ENCODE measurements around the gene GART.

Gene GART

DNA sequence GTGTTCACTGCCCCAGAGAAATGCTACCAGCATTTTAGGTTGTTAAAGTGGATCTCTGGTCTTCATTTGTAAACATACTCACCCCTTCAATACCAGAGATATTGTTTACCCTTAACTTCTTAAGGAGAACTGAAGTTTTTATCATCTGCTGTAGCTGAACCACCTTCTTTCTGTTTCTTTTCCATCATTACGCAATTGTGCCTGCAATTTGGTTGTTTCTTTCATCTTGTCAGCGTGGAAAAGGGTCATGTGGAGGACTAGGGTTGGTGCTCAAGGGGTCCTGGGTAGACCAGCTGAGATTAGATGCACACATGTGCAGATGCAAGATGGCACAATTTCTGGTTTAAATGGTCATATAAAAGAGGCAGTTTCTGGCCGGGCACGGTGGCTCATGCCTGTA lies 23.0 kb downstream of the GART start:
- Histone ChIP-seq H3K9me3 (ENCODE audit: insufficient read depth, low read depth, low read length) (no peaks in the 10 kb centered on the region), H3K4me2 (ENCODE audit: low read depth, low read length, poor library complexity, severe bottlenecking) (no peak overlapping the region), H3K36me3 (ENCODE audit: insufficient read depth, low read length) (peaks cover 14% of the 10 kb centered on the region; the same call in 1 of the 2 replicates), H3K4me1 (ENCODE audit: insufficient read depth, low read length, poor library complexity, severe bottlenecking) (no peaks in the 10 kb centered on the region), H3K4me3 (ENCODE audit: low read length, poor library complexity, severe bottlenecking) (no peak overlapping the region), H2AFZ (ENCODE audit: low read length) (no peak overlapping the region), H3K27me3 (ENCODE audit: insufficient read depth, low read length, poor library complexity, severe bottlenecking) (no peaks in the 10 kb centered on the region), H4K20me1 (ENCODE audit: insufficient read depth, low read length, poor library complexity, severe bottlenecking) (no peaks in the 10 kb centered on the region), H3K9ac (ENCODE audit: low read depth, low read length, poor library complexity, severe bottlenecking) (no peak overlapping the region), H3K9me2 (replicated peaks; ENCODE audit: low read depth, low read length) (no peaks in the 10 kb centered on the region), H3K79me2 (ENCODE audit: insufficient read depth, low read length) (no peaks in the 10 kb centered on the region), H3F3A (ENCODE audit: low read depth) (no peaks in the 10 kb centered on the region)
- TF ChIP-seq, protein P1, sequence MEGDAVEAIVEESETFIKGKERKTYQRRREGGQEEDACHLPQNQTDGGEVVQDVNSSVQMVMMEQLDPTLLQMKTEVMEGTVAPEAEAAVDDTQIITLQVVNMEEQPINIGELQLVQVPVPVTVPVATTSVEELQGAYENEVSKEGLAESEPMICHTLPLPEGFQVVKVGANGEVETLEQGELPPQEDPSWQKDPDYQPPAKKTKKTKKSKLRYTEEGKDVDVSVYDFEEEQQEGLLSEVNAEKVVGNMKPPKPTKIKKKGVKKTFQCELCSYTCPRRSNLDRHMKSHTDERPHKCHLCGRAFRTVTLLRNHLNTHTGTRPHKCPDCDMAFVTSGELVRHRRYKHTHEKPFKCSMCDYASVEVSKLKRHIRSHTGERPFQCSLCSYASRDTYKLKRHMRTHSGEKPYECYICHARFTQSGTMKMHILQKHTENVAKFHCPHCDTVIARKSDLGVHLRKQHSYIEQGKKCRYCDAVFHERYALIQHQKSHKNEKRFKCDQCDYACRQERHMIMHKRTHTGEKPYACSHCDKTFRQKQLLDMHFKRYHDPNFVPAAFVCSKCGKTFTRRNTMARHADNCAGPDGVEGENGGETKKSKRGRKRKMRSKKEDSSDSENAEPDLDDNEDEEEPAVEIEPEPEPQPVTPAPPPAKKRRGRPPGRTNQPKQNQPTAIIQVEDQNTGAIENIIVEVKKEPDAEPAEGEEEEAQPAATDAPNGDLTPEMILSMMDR (conservative IDR thresholded peaks at IDR 0.05; ENCODE audit: low read length): no peak
- no peak for TF ChIP-seq EZH2phosphoT487 (IDR thresholded peaks at IDR 0.05; ENCODE audit: borderline replicate concordance)

- Histone ChIP-seq H3K4me1 (ENCODE audit: insufficient read depth, low read length, poor library complexity, severe bottlenecking) (no peaks in the 10 kb centered on the region), H3K4me2 (ENCODE audit: low read depth, low read length, poor library complexity, severe bottlenecking) (no peak overlapping the region), H3K27me3 (ENCODE audit: insufficient read depth, low read length, poor library complexity, severe bottlenecking) (no peaks in the 10 kb centered on the region), H3K36me3 (ENCODE audit: insufficient read depth, low read length) (peaks cover 27% of the 10 kb centered on the region; the same call in 1 of the 2 replicates), H3F3A (ENCODE audit: low read depth) (no peaks in the 10 kb centered on the region), H3K9ac (ENCODE audit: low read depth, low read length, poor library complexity, severe bottlenecking) (no peak overlapping the region), H3K4me3 (ENCODE audit: low read length, poor library complexity, severe bottlenecking) (no peak overlapping the region), H2AFZ (ENCODE audit: low read length) (no peak overlapping the region), H3K9me3 (ENCODE audit: insufficient read depth, low read depth, low read length) (no peaks in the 10 kb centered on the region), H3K79me2 (ENCODE audit: insufficient read depth, low read length) (no peaks in the 10 kb centered on the region), H3K9me2 (replicated peaks; ENCODE audit: low read depth, low read length) (no peaks in the 10 kb centered on the region), H4K20me1 (ENCODE audit: insufficient read depth, low read length, poor library complexity, severe bottlenecking) (no peaks in the 10 kb centered on the region)
- TF ChIP-seq EZH2phosphoT487 (IDR thresholded peaks at IDR 0.05; ENCODE audit: borderline replicate concordance): no peak
- TF ChIP-seq, protein P1 (conservative IDR thresholded peaks at IDR 0.05; ENCODE audit: low read length): no peak
Measured at GRCh38 chr21:33514229-33514628, 27.7 kb downstream of the GART start.

DNA sequence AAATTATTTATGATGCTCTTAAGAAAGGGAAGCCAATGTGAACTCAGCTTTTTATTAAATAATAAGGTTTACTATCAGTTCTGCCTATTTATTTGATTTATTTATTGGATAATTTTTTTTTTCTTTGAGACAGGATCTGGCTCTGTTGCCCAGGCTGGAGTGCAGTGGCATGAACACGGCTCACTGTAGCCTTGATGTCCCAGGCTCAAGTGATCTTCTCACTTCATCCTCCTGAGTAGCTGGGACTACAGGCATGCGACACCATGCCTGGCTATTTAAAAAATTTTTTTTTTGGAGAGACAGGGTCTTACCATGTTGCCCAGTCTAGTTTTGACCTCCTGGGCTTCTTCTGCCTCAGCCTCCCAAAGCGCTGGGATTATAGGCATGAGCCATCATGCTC lies 29.4 kb downstream of the GART start:
- H4K20me1 ChIP-seq (ENCODE audit: insufficient read depth, low read length, poor library complexity, severe bottlenecking): no peaks in the 10 kb centered on the region
- no peak overlapping the region for H2AFZ ChIP-seq (ENCODE audit: low read length)
- H3K36me3 ChIP-seq (ENCODE audit: insufficient read depth, low read length): peaks cover 30% of the 10 kb centered on the region; the same call in 1 of the 2 replicates
- H3K79me2 ChIP-seq (ENCODE audit: insufficient read depth, low read length): no peaks in the 10 kb centered on the region
- no peak overlapping the region for H3K4me3 ChIP-seq (ENCODE audit: low read length, poor library complexity, severe bottlenecking)
- H3K4me1 ChIP-seq (ENCODE audit: insufficient read depth, low read length, poor library complexity, severe bottlenecking): no peaks in the 10 kb centered on the region
- no peaks in the 10 kb centered on the region for H3F3A ChIP-seq (ENCODE audit: low read depth)
- H3K9me3 ChIP-seq (ENCODE audit: insufficient read depth, low read depth, low read length): no peaks in the 10 kb centered on the region
- H3K4me2 ChIP-seq (ENCODE audit: low read depth, low read length, poor library complexity, severe bottlenecking): no peak overlapping the region
- TF ChIP-seq EZH2phosphoT487 (IDR thresholded peaks at IDR 0.05; ENCODE audit: borderline replicate concordance): no peak
- TF ChIP-seq, protein P1 (conservative IDR thresholded peaks at IDR 0.05; ENCODE audit: low read length): no peak
- H3K9me2 ChIP-seq (replicated peaks; ENCODE audit: low read depth, low read length): no peaks in the 10 kb centered on the region
- H3K9ac ChIP-seq (ENCODE audit: low read depth, low read length, poor library complexity, severe bottlenecking): no peak overlapping the region
- no peaks in the 10 kb centered on the region for H3K27me3 ChIP-seq (ENCODE audit: insufficient read depth, low read length, poor library complexity, severe bottlenecking)

All from Loucy (cell line).